NCI-H2171 (cell line): Measurements from ENCODE around the gene CTSL.
"Not testable (repeated sequence)": the region's sequence is repeated elsewhere in the genome, so short reads cannot be mapped to it uniquely, and the experiment has no call there.

Experiments used
- DNase-seq: peaks from one replicate; lab custom pipeline; 2025; lab: John Stamatoyannopoulos, UW

Gene CTSL

GRCh38 chr9:87759980-87760379 lies 34.1 kb downstream of the CTSL start:
- not testable (repeated sequence) for DNase-seq

- no peak for DNase-seq
Measured at GRCh38 chr9:87760529-87760928, 34.6 kb downstream of the CTSL start.

GRCh38 chr9:87763286-87763685 lies 37.4 kb downstream of the CTSL start:
- no peak for DNase-seq

GRCh38 chr9:87765521-87765920 lies 39.6 kb downstream of the CTSL start:
- no peak for DNase-seq

- DNase-seq = no peak
Measured at GRCh38 chr9:87766697-87767096, 40.8 kb downstream of the CTSL start.

- DNase-seq = no peak
Measured at GRCh38 chr9:87770616-87771315, 44.8 kb downstream of the CTSL start.

- DNase-seq = no peak
Measured at GRCh38 chr9:87771316-87772006, 45.5 kb downstream of the CTSL start.

- DNase-seq = no peak
Measured at GRCh38 chr9:87776481-87777379, 50.8 kb downstream of the CTSL start.

- DNase-seq = no peak
Measured at GRCh38 chr9:87778996-87779395, 53.1 kb downstream of the CTSL start.
